Endothelial cell of umbilical vein (primary cell): ENCODE measurements around the gene RASGRF1. TPM values are rescaled to one million over a fixed set of nuclear protein-coding genes. Genes with fewer than 3 reads are reported as not detected.

Source experiments
- BruUV-seq: library from RNA; stranded (reverse); fragments of 400-500 nt; replicated peaks from 2 replicates; lab custom pipeline; 2021; lab: Mats Ljungman, UMichigan
- CTCF ChIA-PET: fragments of 300-600, 350-600 bp; sonication (Branson Sonifier 250); formaldehyde crosslinking; loops from one replicate; lab custom pipeline; 2021; ENCODE audit warnings: antibody characterized with exemption, inconsistent platforms; lab: Charles Lee
- POLR2A ChIA-PET: fragments of 300-600, 350-600 bp; sonication (Branson Sonifier 250); formaldehyde crosslinking; loops from one replicate; lab custom pipeline; 2021; ENCODE audit warnings: antibody characterized with exemption, inconsistent platforms; lab: Charles Lee
- DNase-seq: peaks from one replicate; pipeline ENCODE4 v3.0.0-alpha.2; 2011; ENCODE audit warnings: low read depth, low spot score
- FAIRE-seq: peaks from 2 replicates; lab custom pipeline; 2011; peaks lifted over from hg19 to GRCh38; lab: Jason Lieb, UNC
- H2AFZ ChIP-seq: 2 replicates; pipeline ENCODE4 v1.6.0; 2012; ENCODE audit warnings: low read depth, low read length, control low read depth, inconsistent platforms
- H3K27ac ChIP-seq: 2 replicates; pipeline ENCODE4 v1.5.1; 2011; ENCODE audit warnings: low read depth, mild to moderate bottlenecking, control low read depth, low read length, moderate library complexity; ENCODE audit not compliant: insufficient read depth
- H3K27me3 ChIP-seq, 2 experiments: 2 replicates each; pipeline versions ENCODE4 v1.6.0 to v1.6.1; 2011; ENCODE audit warnings: low read length in 2 of 2, mixed read lengths in 1 of 2; ENCODE audit not compliant: control insufficient read depth in 2 of 2, insufficient read depth in 2 of 2
- H3K36me3 ChIP-seq, 2 experiments: 2 replicates in 1 of 2; 3 replicates in 1 of 2; pipeline ENCODE4 v1.5.1; 2011; ENCODE audit warnings: low read length in 2 of 2, mild to moderate bottlenecking in 1 of 2, moderate library complexity in 1 of 2; ENCODE audit not compliant: control insufficient read depth in 2 of 2, insufficient read depth in 2 of 2; ENCODE audit errors: extremely low read depth in 1 of 2
- H3K4me1 ChIP-seq: 3 replicates; pipeline ENCODE4 v1.5.1; 2011; ENCODE audit warnings: mild to moderate bottlenecking, low read length; ENCODE audit not compliant: control insufficient read depth, insufficient read depth; ENCODE audit errors: extremely low read depth
- H3K4me2 ChIP-seq: 2 replicates; pipeline ENCODE4 v1.6.1; 2011; ENCODE audit warnings: low read length, control low read depth, mixed read lengths; ENCODE audit not compliant: insufficient read depth
- H3K4me3 ChIP-seq, 3 experiments: fragments of 200-600 bp in 1 of 3; sonication (generic), shearing (Covaris generic) in 1 of 3; replicated peaks in 1 of 3; 2 replicates each; pipeline ENCODE4 v1.5.1; 2011 to 2016; ENCODE audit warnings: control low read depth in 3 of 3, low read length in 3 of 3, mild to moderate bottlenecking in 2 of 3, inconsistent platforms in 1 of 3, low read depth in 1 of 3, moderate library complexity in 1 of 3; ENCODE audit not compliant: insufficient read depth in 1 of 3
- H3K79me2 ChIP-seq: 2 replicates; pipeline ENCODE4 v1.6.0; 2012; ENCODE audit warnings: low read length, inconsistent platforms; ENCODE audit not compliant: control insufficient read depth, insufficient read depth
- H3K9ac ChIP-seq: replicated peaks from 2 replicates; pipeline ENCODE3; 2011; ENCODE audit warnings: low read length, control low read depth; ENCODE audit not compliant: insufficient read depth; ENCODE audit errors: extremely low read depth
- H3K9me1 ChIP-seq: replicated peaks from 3 replicates; pipeline ENCODE4 v1.6.0; 2011; ENCODE audit warnings: mild to moderate bottlenecking, low read length; ENCODE audit not compliant: control insufficient read depth, insufficient read depth; ENCODE audit errors: extremely low read depth
- H3K9me3 ChIP-seq: replicated peaks from 2 replicates; pipeline ENCODE4 v1.5.1; 2012; ENCODE audit warnings: low read length, inconsistent platforms; ENCODE audit not compliant: control insufficient read depth, insufficient read depth
- H4K20me1 ChIP-seq: replicated peaks from 2 replicates; pipeline ENCODE3; 2011; ENCODE audit warnings: mild to moderate bottlenecking, low read length; ENCODE audit not compliant: control insufficient read depth, insufficient read depth; ENCODE audit errors: extremely low read depth
- EZH2 ChIP-seq: IDR thresholded peaks from 2 replicates; pipeline ENCODE4 v1.6.1; 2012; ENCODE audit warnings: borderline replicate concordance, low read depth, mild to moderate bottlenecking, moderate library complexity, low read length, inconsistent platforms; ENCODE audit not compliant: severe bottlenecking
- FOS ChIP-seq: IDR thresholded peaks from 2 replicates; pipeline ENCODE4 v1.6.1; 2011; ENCODE audit warnings: mild to moderate bottlenecking, low read length, moderate library complexity, borderline replicate concordance; ENCODE audit not compliant: insufficient read depth
- GATA2 ChIP-seq: IDR thresholded peaks from 2 replicates; pipeline ENCODE4 v1.7.0; 2011; ENCODE audit warnings: low read depth, mild to moderate bottlenecking, moderate library complexity, mixed read lengths, low read length; ENCODE audit not compliant: insufficient read length, insufficient read depth
- JUN ChIP-seq: IDR thresholded peaks from 2 replicates; pipeline ENCODE4 v1.6.1; 2011; ENCODE audit warnings: borderline replicate concordance, low read depth; ENCODE audit not compliant: insufficient read length, insufficient read depth
- MAX ChIP-seq: IDR thresholded peaks from 2 replicates; pipeline ENCODE4 v1.6.1; 2011; ENCODE audit not compliant: insufficient read depth, insufficient read length
- MYC ChIP-seq: IDR thresholded peaks from one replicate; pipeline ENCODE4 v1.6.1; 2011; ENCODE audit warnings: mild to moderate bottlenecking, low read depth, low read length
- POLR2A ChIP-seq: IDR thresholded peaks from 2 replicates; pipeline ENCODE4 v1.6.1; 2012; ENCODE audit warnings: low read depth, mild to moderate bottlenecking, control low read depth, low read length
- POLR2AphosphoS5 ChIP-seq: IDR thresholded peaks from 2 replicates; pipeline ENCODE4 v1.6.1; 2012; ENCODE audit warnings: low read depth, mild to moderate bottlenecking, control low read depth, low read length, moderate library complexity; ENCODE audit not compliant: insufficient read depth
- dilution Hi-C: fragments of 300-500 bp; cut with MboI; formaldehyde crosslinking; loops from one replicate; pipeline ENCODE4 v1.15.0; 2019; ENCODE audit warnings: low sequenced_read_pairs; ENCODE audit not compliant: extremely low pct_ligation_motif_present
- intact Hi-C: fragments of 100-400 bp; cut with micrococcal nuclease; formaldehyde crosslinking; loops from one replicate; pipeline ENCODE4 v1.10.0; 2022
- polyA plus RNA-seq, 4 experiments: library from polyadenylated mRNA; depleted of rRNA in 3 of 4; stranded (reverse) in 3 of 4; unstranded in 1 of 4; fragments of >200 nt; gene quantifications; 2 replicates each; pipeline versions ENCODE4 v1.2.1 to v1.2.3, GENCODE V29; 2011 to 2012; ENCODE audit warnings: missing spikeins in 1 of 4
- total RNA-seq: library from RNA; stranded (reverse); gene quantifications from 2 replicates; pipeline ENCODE4 v1.2.3, GENCODE V29; 2021
- TF ChIP-seq, protein P1 (sequence below), 2 donors: IDR thresholded peaks; 1 replicate in 1 of 2; 2 replicates in 1 of 2; pipeline ENCODE4 v1.5.1; 2011; ENCODE audit warnings: low read length in 2 of 2, mild to moderate bottlenecking in 2 of 2, moderate library complexity in 2 of 2, control low read depth in 1 of 2, inconsistent platforms in 1 of 2, low read depth in 1 of 2; ENCODE audit not compliant: insufficient read depth in 1 of 2; ENCODE audit errors: extremely low read depth in 1 of 2

RASGRF1 gene
- total and polyA plus RNA-seq, 2 donors (not counting 3 experiments of a cell fraction or from before 2014, with no cell fraction given) = 0.04 TPM; not detected in 1

DNA sequence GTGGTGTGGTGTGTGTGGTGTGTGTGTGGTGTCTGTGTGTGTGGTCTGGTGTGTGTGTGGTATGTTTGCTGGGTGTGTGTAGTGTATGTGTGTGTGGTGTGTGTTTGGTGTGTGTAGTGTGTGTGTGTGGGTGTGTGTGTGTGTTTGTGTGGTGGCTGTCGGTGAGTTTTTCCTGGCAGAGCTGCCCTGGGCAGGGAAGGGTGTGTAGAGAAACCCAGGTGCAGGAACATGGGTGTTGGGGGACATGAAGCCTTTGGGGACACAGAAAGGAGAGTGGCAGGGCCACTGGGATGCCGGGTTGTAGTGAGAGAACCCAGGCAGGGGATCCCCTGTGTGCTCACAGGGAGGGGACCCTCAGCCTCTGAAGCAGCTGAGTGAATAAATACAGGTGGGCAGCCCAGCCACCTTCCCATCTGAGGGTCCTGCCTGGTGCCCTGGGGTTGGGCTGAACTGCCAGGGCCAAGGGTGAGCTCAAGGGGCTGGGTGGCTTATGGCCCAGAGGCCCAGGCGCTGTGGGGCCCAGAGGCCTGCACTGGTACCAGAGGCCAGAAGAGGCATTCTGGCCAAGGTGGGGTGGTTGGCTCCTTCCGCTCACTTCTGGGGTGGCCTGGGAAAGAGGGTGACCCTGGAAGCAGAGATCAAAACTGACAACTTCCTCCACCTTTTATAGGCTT lies 97.2 kb downstream of the RASGRF1 start:
- TF ChIP-seq FOS (no peak), JUN (no peak), POLR2AphosphoS5 (no peak), EZH2 (no peak), POLR2A (no peak), MAX (no peak), MYC (no peak), GATA2 (no peak)
- TF ChIP-seq, protein P1, sequence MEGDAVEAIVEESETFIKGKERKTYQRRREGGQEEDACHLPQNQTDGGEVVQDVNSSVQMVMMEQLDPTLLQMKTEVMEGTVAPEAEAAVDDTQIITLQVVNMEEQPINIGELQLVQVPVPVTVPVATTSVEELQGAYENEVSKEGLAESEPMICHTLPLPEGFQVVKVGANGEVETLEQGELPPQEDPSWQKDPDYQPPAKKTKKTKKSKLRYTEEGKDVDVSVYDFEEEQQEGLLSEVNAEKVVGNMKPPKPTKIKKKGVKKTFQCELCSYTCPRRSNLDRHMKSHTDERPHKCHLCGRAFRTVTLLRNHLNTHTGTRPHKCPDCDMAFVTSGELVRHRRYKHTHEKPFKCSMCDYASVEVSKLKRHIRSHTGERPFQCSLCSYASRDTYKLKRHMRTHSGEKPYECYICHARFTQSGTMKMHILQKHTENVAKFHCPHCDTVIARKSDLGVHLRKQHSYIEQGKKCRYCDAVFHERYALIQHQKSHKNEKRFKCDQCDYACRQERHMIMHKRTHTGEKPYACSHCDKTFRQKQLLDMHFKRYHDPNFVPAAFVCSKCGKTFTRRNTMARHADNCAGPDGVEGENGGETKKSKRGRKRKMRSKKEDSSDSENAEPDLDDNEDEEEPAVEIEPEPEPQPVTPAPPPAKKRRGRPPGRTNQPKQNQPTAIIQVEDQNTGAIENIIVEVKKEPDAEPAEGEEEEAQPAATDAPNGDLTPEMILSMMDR (IDR thresholded peaks at IDR 0.05; ENCODE audit: extremely low read depth in 1 of 2, insufficient read depth in 1 of 2, low read depth in 1 of 2, low read length in 2 of 2) = no peak
- DNase-seq = no peak
- Histone ChIP-seq H3K9ac (no peak overlapping the region), H3K27ac (no peak overlapping the region), H3K9me1 (no peaks in the 10 kb centered on the region), H2AFZ (no peak overlapping the region), H3K4me1 (peaks cover 4% of the 10 kb centered on the region), H3K4me2 (no peak overlapping the region), H3K79me2 (no peaks in the 10 kb centered on the region), H3K9me3 (no peaks in the 10 kb centered on the region), H3K36me3 (no peaks in the 10 kb centered on the region), H4K20me1 (no peaks in the 10 kb centered on the region), H3K27me3 (no peaks in the 10 kb centered on the region), H3K4me3 (no peak overlapping the region)
- intact Hi-C loops = no loop called here
- ChIA-PET CTCF (no interaction called here), POLR2A (no interaction called here)
- BruUV-seq = no TSS peak
- FAIRE-seq = no peak
- dilution Hi-C loops = no loop called here
